Central memory CD4-positive, alpha-beta T cell (primary cell): ENCODE results near the gene CUX1.
"Not testable (repeated sequence)": the region's sequence is repeated elsewhere in the genome, so short reads cannot be mapped to it uniquely, and the experiment has no call there.

Experiments used
- DNase-seq: peaks from one replicate; pipeline ENCODE4 v3.0.0; 2022

The CUX1 gene

DNA sequence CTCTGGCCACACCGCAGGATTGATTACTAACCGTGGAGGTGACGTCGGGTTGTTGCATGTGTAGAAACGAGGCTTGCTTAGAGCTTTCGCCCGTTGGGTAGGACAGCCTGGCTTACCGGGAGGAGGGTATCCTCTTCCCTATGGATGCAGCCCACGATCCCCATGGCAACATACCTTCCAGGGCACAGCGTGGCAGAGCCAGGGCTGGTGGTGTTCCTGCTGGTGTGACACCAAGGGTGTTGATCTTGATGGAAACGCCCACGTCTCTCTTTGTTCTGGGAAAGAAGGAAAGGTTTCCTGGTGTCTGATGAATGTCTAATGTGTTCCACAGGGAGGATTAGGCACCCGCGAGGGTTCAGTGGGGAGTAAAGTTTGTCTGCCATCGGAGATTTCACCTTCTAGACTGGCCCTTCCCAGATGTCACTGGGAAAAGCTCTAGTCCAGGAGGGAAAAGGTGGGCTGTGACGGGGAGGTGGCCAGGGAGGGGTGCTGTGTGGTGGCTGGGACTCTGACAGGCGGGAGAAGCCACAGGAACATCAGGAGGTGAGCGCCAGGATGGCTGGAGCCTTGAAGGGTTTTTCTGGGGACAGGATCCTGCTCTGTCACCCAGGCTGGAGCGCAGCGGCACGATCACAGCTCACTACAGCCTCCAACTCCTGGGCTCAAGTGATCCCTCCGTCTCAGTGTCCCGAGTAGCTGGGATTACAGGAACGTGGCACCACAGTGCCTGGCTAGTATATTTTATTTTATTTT lies 102.1 kb downstream of the CUX1 start:
- DNase-seq: no peak

DNA sequence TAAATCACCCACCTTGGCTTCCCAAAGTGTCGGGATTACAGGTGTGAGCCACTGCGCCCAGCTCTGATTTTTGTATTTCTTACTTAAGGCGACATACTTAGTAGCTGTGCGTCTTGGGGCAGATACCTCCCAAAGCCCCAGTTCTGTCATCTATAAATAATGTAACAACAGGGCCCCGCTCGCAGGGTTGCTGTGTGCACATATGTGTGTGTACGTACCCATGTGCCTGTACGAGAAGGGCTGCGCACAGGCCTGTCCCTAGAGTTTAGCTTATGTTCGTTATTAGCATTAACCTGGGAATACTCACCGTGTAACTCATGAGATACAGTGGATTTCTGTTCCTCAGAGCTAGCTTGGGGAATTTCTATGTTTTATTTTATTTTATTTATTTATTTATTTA lies 103.6 kb downstream of the CUX1 start:
- no peak for DNase-seq

DNA sequence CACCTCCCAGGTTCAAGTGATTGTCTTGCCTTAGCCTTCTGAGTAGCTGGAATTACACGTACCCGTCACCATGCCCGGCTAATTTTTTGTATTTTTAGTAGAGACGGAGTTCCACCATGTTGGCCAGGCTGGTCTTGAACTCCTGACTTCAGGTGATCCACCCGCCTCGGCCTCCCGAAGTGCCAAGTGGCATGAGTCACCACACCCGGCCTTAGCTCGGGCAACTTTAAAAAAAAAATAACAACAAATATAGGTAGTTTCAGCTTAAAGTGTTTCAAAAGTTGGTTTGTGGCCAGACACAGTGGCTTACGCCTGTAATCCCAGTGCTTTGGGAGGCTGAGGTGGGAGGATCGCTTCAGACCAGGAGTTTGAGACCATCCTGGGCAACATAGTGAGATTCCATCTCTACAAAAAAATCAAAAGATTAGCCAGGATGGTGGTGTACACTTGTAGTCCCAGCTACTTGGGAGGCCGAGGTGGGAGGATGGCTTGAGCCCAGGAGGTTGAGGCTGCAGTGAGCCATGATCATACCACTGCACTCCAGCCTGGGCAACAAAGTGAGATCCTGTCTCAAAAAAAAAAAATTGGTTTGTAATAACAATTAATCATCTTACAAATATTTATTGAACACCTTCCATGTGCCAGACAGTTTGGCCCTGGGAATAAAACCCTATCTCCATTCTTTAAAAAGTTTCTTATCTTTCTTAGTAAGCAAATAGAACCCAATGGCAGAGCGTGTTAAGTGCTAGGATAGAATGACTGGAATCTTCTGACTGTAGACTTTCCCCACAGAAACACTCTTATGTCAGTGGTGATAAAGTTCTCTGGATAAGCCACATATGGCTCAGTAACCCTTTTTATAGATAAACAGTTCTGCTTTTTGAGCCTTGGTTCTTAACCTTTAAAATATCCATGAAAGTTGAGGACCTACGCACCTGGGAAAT lies 104.4 kb downstream of the CUX1 start:
- DNase-seq: not testable (repeated sequence)

DNA sequence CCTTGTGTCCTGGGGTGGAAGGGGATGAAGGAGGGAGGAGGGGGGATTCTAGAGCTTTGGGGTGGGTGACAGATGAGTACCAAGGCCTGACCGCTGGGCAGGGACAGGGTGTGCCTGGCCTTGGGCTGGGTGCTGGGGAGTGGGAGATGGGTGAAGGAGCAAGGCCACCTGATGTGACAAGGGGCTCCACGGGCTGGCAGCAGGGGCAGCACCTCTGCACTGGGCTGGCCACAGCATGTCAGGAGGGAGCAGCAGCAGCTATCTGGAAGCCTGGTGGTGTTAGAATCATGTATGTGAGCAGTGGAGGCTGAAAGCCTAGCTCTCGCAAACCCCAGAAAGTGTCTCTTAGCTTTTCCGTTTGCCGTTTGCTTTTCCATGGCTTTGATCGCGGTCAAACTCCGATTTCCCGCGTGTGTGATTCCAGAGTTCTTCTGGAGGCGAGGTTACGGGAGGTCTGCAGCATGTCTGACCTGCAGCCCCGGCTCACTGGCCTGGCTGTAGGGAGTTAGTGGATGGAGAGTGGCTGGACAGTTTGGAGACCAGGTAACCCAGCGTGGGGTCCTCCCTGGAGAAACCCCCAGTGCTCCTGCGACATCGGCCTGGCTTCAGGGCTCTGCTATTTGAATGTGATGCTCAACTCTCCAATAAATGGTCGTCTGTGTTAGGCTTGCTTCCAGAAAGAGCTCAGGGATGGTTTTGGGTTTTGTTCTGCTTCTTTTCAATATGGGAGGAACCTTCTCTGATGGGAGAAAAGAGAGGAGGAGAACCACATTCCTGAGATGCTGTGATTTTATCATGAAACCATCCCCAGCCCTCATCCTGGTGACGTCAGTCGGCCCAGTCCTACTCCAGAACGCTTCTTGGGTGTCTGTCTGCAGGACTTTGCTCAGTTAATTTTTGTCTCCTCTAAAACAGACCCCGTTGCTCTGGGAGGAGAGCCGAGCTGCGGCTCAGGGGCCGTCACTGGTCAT lies 105.5 kb downstream of the CUX1 start:
- DNase-seq: no peak

DNA sequence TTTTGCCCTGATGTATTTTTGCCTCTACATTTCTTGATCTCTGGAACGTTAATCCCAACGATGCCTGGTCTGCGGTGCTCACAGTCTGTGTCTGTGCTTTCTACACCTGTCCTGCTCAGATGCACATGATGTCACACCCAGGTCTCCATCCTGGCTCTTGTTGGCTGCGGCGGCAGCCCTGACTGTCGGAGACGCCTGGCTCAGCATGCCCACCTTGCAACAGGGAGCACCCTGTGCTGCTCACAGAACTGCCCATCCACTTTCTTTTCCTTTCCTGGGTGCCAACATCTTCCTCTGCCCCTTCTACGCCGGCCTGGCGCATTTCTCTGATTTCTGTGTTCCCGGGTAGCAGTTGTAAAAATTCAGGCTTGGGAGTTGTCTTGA lies 106.2 kb downstream of the CUX1 start:
- DNase-seq: no peak

DNA sequence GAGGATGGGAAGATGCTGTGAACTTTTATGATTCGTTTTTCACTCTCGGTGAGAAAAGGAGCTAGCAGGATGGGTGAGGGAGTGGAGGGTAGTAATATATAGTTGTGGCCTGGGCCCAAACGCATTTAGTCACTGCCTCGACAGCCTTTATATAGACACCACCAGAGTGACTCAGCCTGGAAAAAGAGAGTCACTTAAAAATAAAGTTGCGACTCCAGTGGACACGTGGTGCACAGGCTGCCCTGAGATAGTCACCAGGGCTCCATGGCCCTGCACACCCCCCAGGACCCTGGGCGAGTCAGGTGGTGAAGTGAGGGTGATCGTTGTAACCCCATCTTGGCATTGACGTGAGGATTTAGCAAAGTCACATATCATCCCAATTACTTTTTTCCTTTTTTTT lies 106.7 kb downstream of the CUX1 start:
- no peak for DNase-seq

DNA sequence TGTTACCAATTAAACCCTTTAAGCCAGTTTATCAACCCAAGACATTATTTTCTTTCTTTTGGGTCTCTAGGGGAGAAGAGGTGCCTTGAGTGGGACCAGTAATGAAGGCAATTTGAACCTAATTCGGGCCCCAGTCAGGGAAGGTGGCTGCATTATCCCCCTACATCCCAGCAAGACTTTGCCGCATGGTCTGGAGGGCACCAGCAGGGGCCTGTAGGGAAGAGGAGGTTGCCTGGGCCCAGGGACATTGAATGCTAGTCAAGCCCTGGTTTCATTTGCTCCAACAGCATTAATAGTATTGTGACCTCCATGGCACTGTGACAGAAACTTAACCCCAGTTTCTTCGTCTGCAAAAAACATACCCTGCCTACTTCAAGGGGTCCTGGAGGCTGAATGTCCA lies 108.8 kb downstream of the CUX1 start:
- no peak for DNase-seq

DNA sequence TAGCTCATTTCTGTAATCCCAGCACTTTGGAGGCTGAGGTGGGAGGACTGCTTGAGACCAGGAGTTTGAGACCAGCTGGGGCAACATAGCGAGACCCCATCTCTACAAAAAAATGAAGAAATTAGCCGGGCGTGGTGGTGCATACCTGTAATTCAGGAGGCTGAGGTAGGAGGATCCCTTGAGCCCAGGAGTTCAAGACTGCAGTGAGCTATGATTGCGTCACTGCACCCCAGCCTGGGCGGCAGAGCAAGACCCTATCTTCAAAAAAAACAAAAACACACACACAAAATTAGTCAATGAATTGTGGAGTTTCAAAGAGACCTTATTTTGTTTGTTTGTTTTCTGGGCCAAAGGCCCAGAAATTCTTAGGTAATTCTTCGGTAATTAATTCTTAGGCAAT lies 110.0 kb downstream of the CUX1 start:
- no peak for DNase-seq

DNA sequence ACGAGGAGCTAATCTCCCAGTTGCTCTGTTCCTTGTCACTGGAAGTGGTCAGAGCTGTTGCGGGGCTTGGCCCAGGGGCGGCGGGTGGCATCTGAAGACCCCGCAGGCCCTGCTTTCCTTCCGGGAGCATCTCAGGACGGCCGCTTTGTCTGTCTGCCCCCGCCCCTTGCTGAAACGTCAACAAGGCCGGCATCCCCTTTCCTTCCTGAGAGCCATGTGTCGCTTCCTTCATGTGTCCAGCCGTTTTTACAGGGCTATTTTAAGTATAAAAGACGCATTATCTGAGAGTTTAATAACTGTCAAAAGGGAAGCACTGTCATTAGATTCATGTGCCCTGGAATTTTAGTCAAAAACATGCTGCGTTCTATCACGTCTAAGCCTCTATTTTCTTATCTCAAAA lies 110.4 kb downstream of the CUX1 start:
- DNase-seq: no peak

DNA sequence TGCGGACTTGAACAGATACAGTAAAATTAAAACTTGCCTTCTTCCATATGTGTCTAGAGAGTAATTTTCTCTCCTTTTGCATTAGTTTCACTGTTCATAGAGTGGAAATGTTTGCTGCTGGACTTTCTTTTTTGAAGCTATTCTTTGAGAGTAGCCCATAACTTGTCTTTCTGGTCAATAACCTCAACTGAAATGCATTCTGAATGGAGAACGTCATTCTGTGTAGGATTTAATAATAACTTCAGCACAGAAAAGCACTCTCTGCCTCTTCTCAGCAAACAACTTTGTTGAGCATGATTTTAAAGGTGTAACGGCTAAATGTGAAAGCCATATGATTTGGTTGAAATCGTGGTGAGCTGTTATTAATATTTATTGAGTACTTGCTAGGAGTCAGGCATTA lies 111.8 kb downstream of the CUX1 start:
- no peak for DNase-seq

DNA sequence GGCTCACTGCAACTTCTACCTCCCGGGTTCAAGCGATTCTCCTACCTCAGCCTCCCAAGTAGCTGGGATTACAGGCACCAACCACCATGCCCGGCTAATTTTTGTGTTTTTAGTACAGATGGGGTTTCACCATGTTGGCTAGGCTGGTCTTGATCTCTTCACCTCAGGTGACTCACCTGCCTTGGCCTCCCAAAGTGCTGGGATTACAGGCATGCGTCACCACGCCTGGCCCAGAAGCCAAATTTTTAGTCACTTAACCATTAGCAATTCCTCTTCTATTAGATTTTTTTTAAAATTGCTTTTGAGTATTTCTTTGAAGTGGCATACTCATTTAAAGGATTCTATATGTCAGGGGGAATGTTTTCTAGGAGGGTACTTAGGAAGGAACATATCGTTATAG lies 112.5 kb downstream of the CUX1 start:
- DNase-seq: not testable (repeated sequence)

DNA sequence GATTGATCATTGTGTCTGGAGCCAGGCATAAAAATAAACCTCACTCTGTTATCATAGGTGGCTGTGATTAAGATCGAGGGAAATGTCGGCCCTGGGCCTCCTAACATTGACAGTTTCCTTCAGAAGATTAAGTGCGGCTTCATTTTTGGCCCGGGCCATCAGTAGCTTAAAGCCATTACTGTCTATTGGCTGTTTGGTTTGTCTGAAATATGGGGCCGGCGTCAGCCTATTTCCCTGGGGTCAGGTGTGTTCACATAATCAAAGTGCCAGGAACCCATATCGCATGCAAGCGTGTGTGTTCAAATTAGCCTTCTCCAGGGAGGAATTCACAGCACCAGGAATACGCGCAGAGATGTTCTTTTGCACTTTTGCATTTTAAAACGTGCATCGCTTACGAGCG lies 114.7 kb downstream of the CUX1 start:
- DNase-seq: no peak

DNA sequence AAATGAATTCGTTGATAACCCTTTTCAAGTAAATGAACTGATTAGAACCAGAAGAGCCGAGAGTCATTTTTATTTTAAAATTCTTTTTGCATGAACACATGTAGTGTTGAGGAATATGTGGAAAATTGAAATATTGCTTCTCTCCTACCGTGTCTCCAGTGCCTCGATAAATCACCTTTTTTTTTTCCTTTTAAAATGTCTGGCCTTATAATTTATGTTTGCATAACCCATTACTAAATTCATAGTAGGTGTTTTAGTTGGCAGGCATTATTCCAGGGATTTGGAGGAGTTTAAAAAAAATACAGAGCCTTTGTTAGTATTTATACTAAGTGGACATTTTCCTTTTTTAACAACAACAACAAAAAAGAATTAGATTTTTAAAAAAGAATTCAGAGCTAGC lies 115.6 kb downstream of the CUX1 start:
- DNase-seq: no peak

DNA sequence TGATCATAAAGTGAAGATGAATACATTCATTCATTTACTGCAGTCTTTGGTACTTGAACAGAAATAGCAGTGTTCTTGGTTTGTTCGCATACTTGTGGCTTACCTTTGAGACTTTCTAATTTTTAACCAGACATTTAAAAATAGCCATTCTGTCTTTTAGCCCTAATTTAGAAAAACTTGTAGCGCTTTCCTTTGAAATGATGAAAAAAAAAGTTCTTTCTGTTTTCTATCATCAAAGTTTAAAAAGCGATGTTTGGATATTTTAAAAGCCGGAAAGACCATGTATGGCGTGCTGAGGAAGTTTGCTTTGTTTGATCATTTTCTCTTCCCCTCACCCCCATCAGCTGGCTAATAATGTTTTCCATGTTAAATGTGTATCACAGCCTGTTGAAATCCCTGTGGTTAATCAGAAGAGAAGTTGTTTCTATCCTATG lies 116.3 kb downstream of the CUX1 start:
- DNase-seq: no peak

DNA sequence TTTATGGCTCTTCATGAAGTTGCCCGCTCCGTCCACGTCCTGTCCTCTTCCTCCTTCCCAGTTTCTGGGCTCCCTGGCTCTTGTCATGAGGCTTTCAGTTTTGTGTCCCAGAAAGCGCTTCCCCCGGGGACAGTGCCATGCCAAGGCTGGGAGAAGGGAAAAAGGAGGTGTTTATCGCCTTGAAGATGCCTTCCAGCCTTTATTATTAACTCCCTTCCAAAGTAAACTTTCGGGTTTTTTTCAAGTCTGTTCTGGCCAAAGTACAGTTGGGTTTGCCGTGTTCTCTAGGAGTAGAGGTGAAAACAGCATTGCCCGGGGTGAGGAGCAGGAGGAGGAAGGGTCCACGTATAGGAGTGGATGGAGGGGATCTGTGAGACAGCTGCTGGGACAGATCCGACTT lies 117.2 kb downstream of the CUX1 start:
- no peak for DNase-seq

DNA sequence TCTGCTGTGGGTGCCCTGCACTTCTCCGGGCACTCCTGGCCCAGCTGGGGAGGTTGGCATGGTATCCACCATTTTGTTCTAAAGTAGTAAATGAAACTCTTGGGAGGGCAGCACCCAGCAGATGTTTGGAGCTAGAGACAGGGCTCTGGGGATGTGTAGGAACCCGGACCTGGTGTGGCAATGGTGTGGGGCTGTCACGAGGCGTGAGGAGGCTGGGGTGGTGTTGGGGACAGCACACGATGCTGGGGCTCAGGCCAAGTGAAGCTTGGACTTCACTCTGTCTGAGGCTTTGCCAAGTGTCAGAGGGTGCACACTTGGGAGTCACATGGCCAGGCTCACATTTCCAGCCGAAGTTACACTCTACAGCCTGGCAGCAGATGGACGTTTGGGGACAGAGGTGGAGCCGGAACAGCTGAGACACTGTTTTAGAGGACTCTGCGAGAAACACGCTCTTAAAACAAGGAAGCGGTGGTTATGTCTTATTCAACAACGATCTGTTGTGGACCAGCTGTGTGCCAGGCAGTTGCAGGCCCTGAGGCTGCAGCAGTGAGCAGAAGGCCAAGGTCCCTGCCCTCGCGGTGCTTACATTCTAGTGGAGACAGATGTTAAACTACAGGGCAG lies 118.2 kb downstream of the CUX1 start:
- no peak for DNase-seq

DNA sequence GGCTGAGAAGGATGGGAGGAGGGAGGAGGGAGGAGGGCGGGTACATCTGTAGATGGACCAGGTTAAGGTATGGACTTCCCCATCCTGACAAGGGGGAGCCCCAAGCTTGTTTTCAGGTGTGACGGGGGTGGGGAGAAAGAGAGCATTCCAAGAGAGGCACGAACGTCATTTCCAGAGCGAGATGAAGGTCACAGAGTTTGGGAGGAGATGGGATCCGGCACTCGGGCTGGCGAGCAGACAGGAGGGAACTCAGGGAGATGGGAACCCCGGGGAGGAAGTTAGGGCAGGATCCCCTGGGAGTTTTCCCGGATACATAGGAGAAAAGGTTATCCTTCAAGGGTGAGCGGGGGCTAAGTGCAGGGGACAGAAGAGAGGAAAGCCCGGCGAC lies 118.8 kb downstream of the CUX1 start:
- no peak for DNase-seq

DNA sequence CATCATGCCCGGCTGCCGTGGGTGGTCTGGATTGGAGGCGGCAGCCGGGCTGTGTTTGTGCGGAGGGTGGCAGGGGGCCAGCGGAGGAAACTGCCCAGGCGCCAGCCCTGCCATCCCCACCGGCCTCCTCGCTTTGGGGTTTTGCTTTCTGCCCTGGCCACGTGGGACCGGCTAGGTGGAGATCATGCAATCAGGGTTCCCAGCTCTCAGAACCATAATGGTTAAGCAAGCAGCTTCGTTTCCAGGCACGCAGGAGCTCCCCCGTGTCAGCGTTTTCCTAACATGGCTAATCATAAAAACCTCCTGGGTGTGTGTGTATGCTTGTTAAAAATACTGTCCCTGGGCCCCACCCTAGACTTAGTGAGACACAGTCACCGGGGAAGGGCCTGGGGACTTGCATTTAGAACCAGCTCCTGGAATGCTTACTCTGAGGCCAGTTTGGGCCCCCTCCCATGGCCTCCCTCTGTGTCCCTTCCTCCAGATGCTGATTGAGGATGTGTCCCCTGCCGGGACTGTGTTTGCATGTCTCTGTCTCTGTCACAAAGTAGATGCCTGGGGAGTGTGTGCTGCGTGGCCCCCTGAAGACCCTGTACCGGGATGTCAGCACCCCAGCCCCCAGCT lies 119.3 kb downstream of the CUX1 start:
- no peak for DNase-seq

DNA sequence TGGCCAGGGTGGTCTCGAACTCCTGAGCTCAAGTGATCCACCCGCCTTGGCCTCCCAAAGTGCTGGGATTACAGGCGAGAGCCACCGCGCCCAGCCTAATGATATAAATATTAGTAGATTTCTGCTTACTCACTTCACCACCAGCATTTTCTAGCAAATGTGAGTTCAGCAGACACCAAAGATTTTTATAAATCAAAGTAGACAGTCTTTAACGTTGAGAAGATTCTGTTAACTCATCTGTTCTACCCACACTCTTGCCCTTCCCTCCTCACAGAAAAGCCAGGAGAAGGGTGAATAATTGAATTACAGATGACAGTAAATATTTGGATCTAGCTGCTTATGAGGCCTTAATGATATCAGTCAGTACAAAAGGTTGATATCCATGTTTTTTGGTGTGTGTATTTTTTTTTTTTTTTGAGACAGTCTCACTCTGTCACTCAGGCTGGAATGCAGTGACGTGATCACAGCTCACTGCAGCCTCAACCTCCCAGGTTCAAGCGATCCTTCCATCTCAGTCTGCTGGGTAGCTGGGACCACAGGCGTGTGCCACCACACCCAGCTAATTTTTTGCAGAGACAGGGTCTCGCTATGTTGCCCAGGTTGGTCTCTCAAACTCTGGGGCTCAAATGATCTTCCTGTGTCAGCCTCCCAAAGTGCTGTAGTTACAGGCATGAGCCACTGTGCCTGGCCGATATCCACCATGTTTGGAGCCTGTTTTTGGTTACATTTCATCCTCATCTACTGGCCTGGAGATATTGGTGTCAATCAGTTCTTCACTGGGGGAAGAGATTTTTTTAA lies 120.5 kb downstream of the CUX1 start:
- DNase-seq: no peak

DNA sequence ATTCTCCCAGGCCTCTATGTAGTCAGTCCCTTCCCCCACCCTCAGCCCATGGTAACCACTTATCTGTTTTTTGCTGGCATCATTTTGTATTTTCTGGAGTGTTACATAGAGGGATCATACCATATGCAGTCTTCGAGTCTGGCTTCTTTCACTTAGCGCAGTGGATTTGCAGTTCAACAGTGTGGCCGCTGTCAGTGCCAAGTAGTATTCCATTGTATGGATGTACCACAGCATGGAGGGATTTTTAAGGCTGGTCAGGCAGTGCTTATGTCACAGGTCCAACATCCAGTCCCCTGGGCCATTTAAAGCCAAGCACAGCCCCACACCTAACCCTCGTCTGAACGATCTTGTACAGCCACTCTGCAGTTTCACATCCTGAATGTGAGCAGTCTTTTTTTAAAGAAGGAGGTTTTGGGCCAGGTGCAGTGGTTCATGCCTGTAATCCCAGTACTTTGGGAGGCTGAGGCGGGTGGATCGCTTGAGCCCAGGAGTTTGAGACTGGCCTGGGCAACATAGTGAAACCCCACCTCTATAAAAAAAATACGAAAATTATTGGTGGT lies 121.8 kb downstream of the CUX1 start:
- no peak for DNase-seq

DNA sequence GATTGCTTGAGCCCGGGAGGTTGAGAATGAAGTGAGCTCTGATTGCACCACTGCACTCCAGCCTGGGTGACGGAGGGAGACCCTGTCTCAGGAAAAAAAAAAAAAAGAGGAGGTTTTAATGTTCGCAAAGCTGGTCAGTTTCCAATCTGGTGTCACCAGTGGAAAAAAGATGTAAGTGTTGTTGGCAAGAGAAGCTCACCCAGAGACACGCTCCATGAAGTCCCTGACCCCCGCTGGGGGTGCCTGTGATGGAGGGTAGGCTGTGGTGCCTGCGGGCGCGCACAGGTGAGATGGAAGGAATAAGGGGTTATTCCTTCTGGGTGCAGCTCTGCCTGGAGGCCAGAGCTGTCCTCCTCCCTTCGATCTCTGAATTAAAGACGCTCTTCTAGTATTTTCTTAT lies 122.7 kb downstream of the CUX1 start:
- no peak for DNase-seq
